HFFc6 (cell line): ENCODE results near the gene ERG. TPM values are rescaled to one million over a fixed set of nuclear protein-coding genes. Genes with fewer than 3 reads are reported as not detected.

Experiments used
- DNase-seq: peaks from one replicate; pipeline ENCODE4 v3.0.0-alpha.2; 2018
- H3K27ac Mint-ChIP-seq: 2 replicates; pipeline ENCODE4 v1.8.0; 2020; ENCODE audit warnings: mild to moderate bottlenecking, mixed read lengths
- H3K27me3 Mint-ChIP-seq: 2 replicates; pipeline ENCODE4 v1.8.0; 2021; ENCODE audit warnings: mild to moderate bottlenecking, moderate library complexity, mixed read lengths; ENCODE audit not compliant: insufficient read depth
- H3K36me3 Mint-ChIP-seq: 2 replicates; pipeline ENCODE4 v1.8.0; 2021; ENCODE audit warnings: low read depth, mixed read lengths
- H3K4me1 Mint-ChIP-seq: 2 replicates; pipeline ENCODE4 v1.8.0; 2020; ENCODE audit warnings: low read depth, mixed read lengths
- H3K4me3 Mint-ChIP-seq: 2 replicates; pipeline ENCODE4 v1.8.0; 2020; ENCODE audit warnings: mild to moderate bottlenecking, moderate library complexity, mixed read lengths
- H3K9me3 Mint-ChIP-seq: 2 replicates; pipeline ENCODE4 v1.8.0; 2020; ENCODE audit warnings: mild to moderate bottlenecking, mixed read lengths
- long read RNA-seq: library from polyadenylated mRNA; unstranded; transcript quantifications from one replicate; pipeline ENCODE4 v2.0.0, GENCODE V29; 2019
- total RNA-seq, 6 experiments: library from RNA; stranded (reverse); fragmentation: NEBNext Ultra II Directional; extraction: Animal tissue kit (Norgen Biotek cat#: 25700); gene quantifications; 2 replicates in 1 of 6; 3 replicates in 5 of 6; pipeline ENCODE4 v1.2.3, GENCODE V29; 2021
- TF ChIP-seq, protein P1 (sequence below): fragments of 200-600 bp; sonication (generic); IDR thresholded peaks from 2 replicates; pipeline ENCODE4 v1.5.0; 2021; ENCODE audit warnings: antibody characterized with exemption, mild to moderate bottlenecking

Gene ERG, protein sequence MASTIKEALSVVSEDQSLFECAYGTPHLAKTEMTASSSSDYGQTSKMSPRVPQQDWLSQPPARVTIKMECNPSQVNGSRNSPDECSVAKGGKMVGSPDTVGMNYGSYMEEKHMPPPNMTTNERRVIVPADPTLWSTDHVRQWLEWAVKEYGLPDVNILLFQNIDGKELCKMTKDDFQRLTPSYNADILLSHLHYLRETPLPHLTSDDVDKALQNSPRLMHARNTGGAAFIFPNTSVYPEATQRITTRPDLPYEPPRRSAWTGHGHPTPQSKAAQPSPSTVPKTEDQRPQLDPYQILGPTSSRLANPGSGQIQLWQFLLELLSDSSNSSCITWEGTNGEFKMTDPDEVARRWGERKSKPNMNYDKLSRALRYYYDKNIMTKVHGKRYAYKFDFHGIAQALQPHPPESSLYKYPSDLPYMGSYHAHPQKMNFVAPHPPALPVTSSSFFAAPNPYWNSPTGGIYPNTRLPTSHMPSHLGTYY
- not detected for total RNA-seq
- long read RNA-seq: 0 reads

DNA sequence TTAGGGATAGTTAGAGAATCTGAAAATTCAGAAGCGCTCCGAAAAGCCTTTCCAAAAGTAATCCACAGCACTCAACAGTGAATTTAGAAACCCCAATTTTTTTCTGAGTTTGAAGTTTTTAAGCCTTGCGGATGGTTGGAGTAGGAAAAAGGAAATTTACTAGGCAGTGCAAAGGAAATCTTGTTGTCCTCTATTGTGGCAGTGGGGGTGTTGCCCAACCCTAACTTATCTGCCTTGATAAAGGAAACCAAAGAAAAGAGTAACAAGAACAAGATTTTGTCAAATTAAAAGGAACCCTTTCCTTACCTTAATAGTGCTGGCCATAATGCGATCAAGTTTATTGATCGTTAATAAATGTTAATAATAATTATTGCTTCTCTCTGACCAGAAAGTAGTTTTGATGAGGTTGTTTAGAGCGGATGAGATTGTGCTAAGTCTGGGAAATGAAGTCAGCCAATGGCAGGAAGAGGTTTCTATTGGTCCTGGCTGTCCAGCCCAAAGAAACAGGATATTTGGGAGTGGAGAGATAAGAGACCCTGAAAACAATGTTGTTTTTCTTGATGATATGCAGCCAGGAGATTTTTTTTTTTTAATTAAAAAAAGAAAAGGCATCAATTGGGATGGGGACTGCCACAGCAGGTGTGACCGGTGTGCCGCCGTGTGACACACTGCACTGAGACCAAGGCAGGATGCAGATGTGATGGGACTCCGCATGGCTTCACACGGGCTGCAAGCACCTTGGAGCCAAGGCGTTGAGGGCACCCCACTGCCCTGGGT, at the start of gene ERG:
TSS of gene ERG (minus strand) at position 421 of the 777 bp plus-strand sequence. CDS start at position 324, 97 bp downstream.
- H3K4me3 Mint-ChIP-seq: no peak within 1 kb of the TSS
- H3K4me1 Mint-ChIP-seq: peaks cover 13% of the 10 kb centered on the region

DNA sequence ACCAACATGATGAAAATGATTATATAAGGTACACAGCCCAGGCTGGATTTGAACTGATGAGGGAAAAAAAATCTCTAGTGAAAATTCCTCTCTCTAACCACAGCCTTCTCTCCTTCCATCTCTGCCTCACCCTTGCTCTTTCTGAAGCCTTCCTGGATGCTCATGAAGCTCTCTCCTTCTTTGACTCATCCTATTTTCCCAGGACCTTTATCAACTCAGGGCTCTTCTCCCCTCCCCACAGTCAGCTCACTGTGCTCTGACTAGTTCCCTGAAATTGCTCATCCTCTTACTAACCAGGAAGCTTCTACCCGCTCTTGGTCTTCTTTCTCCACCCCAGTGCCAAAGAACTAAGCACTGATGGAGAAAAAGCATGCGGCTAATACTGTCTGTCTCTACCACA, 46.4 kb upstream of the ERG start:
- H3K36me3 Mint-ChIP-seq: no peaks in the 10 kb centered on the region
- no peaks in the 10 kb centered on the region for H3K4me1 Mint-ChIP-seq
- H3K4me3 Mint-ChIP-seq: no peak overlapping the region
- H3K9me3 Mint-ChIP-seq: no peaks in the 10 kb centered on the region
- TF ChIP-seq, protein P1, sequence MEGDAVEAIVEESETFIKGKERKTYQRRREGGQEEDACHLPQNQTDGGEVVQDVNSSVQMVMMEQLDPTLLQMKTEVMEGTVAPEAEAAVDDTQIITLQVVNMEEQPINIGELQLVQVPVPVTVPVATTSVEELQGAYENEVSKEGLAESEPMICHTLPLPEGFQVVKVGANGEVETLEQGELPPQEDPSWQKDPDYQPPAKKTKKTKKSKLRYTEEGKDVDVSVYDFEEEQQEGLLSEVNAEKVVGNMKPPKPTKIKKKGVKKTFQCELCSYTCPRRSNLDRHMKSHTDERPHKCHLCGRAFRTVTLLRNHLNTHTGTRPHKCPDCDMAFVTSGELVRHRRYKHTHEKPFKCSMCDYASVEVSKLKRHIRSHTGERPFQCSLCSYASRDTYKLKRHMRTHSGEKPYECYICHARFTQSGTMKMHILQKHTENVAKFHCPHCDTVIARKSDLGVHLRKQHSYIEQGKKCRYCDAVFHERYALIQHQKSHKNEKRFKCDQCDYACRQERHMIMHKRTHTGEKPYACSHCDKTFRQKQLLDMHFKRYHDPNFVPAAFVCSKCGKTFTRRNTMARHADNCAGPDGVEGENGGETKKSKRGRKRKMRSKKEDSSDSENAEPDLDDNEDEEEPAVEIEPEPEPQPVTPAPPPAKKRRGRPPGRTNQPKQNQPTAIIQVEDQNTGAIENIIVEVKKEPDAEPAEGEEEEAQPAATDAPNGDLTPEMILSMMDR: no peak
- no peak overlapping the region for H3K27ac Mint-ChIP-seq
- peaks cover 9% of the 10 kb centered on the region; the same call in 1 of the 2 replicates for H3K27me3 Mint-ChIP-seq
- peak; percentile 27 for DNase-seq

More for the DNA sequence above, at the start of gene ERG:
- Mint-ChIP-seq H3K27ac (no peak within 1 kb of the TSS), H3K27me3 (peaks cover 7% of the 10 kb centered on the region), H3K9me3 (no peaks in the 10 kb centered on the region), H3K36me3 (no peaks in the 10 kb centered on the region)
- TF ChIP-seq, protein P1: no peak
- no peak for DNase-seq

GRCh38 chr21:38542263-38542662, 44.0 kb upstream of the ERG start:
- no peaks in the 10 kb centered on the region for H3K9me3 Mint-ChIP-seq
- DNase-seq: no peak
- H3K27me3 Mint-ChIP-seq: peaks cover 15% of the 10 kb centered on the region; the same call in 1 of the 2 replicates
- no peak overlapping the region for H3K4me3 Mint-ChIP-seq
- no peak overlapping the region for H3K27ac Mint-ChIP-seq
- TF ChIP-seq, protein P1: no peak
- H3K36me3 Mint-ChIP-seq: no peaks in the 10 kb centered on the region
- no peaks in the 10 kb centered on the region for H3K4me1 Mint-ChIP-seq

GRCh38 chr21:38538353-38538752, 40.1 kb upstream of the ERG start:
- no peaks in the 10 kb centered on the region for H3K4me1 Mint-ChIP-seq
- TF ChIP-seq, protein P1: no peak

DNA sequence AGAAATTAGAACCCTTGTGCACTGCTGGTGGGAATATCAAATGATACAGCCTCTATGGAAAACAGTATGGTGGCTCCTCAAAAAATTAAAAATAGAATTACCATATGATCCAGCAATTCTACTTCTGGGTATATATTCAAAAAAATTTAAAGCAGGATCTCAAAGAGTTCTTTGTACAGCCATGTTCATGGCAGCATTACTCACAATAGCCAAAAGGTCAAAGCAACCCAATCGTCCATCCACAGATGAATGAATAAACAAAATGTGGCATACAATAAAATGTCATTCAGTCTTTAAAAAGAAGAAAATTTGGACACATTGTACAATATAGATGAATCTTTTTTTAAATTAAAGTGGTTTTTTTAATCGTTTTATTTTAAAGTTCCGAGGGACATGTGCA, 36.3 kb upstream of the ERG start:
- no peak for DNase-seq
- Mint-ChIP-seq H3K27me3 (peaks cover 25% of the 10 kb centered on the region), H3K4me1 (no peaks in the 10 kb centered on the region), H3K4me3 (no peak overlapping the region), H3K27ac (no peak overlapping the region), H3K36me3 (no peaks in the 10 kb centered on the region), H3K9me3 (no peaks in the 10 kb centered on the region)
- TF ChIP-seq, protein P1: no peak

More at GRCh38 chr21:38538353-38538752, 40.1 kb upstream of the ERG start:
- H3K9me3 Mint-ChIP-seq: no peaks in the 10 kb centered on the region
- no peaks in the 10 kb centered on the region for H3K36me3 Mint-ChIP-seq
- H3K27ac Mint-ChIP-seq: no peak overlapping the region
- H3K27me3 Mint-ChIP-seq: peaks cover 17% of the 10 kb centered on the region
- no peak for DNase-seq
- H3K4me3 Mint-ChIP-seq: no peak overlapping the region
